H9 (cell line): Measurements from ENCODE around the gene DRGX. TPM values are rescaled to one million over a fixed set of nuclear protein-coding genes. Genes with fewer than 3 reads are reported as not detected.

ENCODE experiments used
- DNase-seq: peaks from one replicate; pipeline ENCODE4 v3.0.0-alpha.2; 2017
- H2AFZ ChIP-seq: one replicate; pipeline ENCODE4 v1.6.1; 2013; ENCODE audit warnings: mild to moderate bottlenecking, low read length, control low read depth, moderate library complexity
- H2AK5ac ChIP-seq: 2 replicates; pipeline ENCODE4 v1.6.1; 2013; ENCODE audit warnings: low read length, control low read depth, mixed read lengths; ENCODE audit not compliant: insufficient read length
- H2BK120ac ChIP-seq: one replicate; pipeline ENCODE4 v1.6.1; 2013; ENCODE audit warnings: low read depth, mild to moderate bottlenecking, low read length, control low read depth, inconsistent platforms; ENCODE audit not compliant: poor library complexity, severe bottlenecking
- H2BK12ac ChIP-seq: 2 replicates; pipeline ENCODE4 v1.6.1; 2013; ENCODE audit warnings: low read length, control low read depth, mixed read lengths, low read depth; ENCODE audit not compliant: insufficient read length
- H2BK15ac ChIP-seq: 2 replicates; pipeline ENCODE4 v1.6.1; 2013; ENCODE audit warnings: low read depth, low read length, control low read depth
- H2BK20ac ChIP-seq: one replicate; pipeline ENCODE4 v1.6.1; 2013; ENCODE audit warnings: low read depth, mild to moderate bottlenecking, low read length, control low read depth, inconsistent platforms; ENCODE audit not compliant: poor library complexity, severe bottlenecking
- H2BK5ac ChIP-seq: 2 replicates; pipeline ENCODE4 v1.6.1; 2013; ENCODE audit warnings: low read length, control low read depth, mixed read lengths; ENCODE audit not compliant: insufficient read length
- H3K14ac ChIP-seq: 2 replicates; pipeline ENCODE4 v1.6.1; 2013; ENCODE audit warnings: low read length, control low read depth; ENCODE audit not compliant: insufficient read depth
- H3K18ac ChIP-seq: 2 replicates; pipeline ENCODE4 v1.6.1; 2013; ENCODE audit warnings: low read depth, mild to moderate bottlenecking, mixed read lengths, low read length, control low read depth; ENCODE audit not compliant: insufficient read length
- H3K23ac ChIP-seq: 2 replicates; pipeline ENCODE4 v1.6.1; 2013; ENCODE audit warnings: low read length, control low read depth, mixed read lengths, low read depth; ENCODE audit not compliant: insufficient read length
- H3K23me2 ChIP-seq: 2 replicates; pipeline ENCODE4 v1.6.1; 2013; ENCODE audit warnings: low read depth, mild to moderate bottlenecking, mixed read lengths, low read length, control low read depth; ENCODE audit not compliant: insufficient read length, poor library complexity, severe bottlenecking
- H3K27ac ChIP-seq: 2 replicates; pipeline ENCODE4 v1.5.1; 2013; ENCODE audit warnings: low read length, control low read depth, mixed read lengths, low read depth; ENCODE audit not compliant: insufficient read length
- H3K27me3 ChIP-seq: 2 replicates; pipeline ENCODE4 v1.6.1; 2013; ENCODE audit warnings: low read length, control low read depth, inconsistent platforms; ENCODE audit not compliant: insufficient read depth
- H3K4ac ChIP-seq: 2 replicates; pipeline ENCODE4 v1.6.1; 2013; ENCODE audit warnings: low read depth, mild to moderate bottlenecking, control low read depth, inconsistent platforms, low read length, moderate library complexity
- H3K4me1 ChIP-seq: 2 replicates; pipeline ENCODE4 v1.6.1; 2013; ENCODE audit warnings: low read length, control low read depth, inconsistent platforms; ENCODE audit not compliant: insufficient read depth
- H3K4me2 ChIP-seq: 2 replicates; pipeline ENCODE4 v1.6.1; 2013; ENCODE audit warnings: low read length, control low read depth, mixed read lengths; ENCODE audit not compliant: insufficient read length, insufficient read depth
- H3K56ac ChIP-seq: 2 replicates; pipeline ENCODE4 v1.6.1; 2013; ENCODE audit warnings: low read depth, mild to moderate bottlenecking, mixed read lengths, low read length, control low read depth; ENCODE audit not compliant: insufficient read length
- H3K79me1 ChIP-seq: 2 replicates; pipeline ENCODE4 v1.6.1; 2013; ENCODE audit warnings: low read depth, mild to moderate bottlenecking, moderate library complexity, low read length, control low read depth, inconsistent platforms; ENCODE audit not compliant: insufficient read depth, poor library complexity, severe bottlenecking
- H3K79me2 ChIP-seq: 2 replicates; pipeline ENCODE4 v1.6.1; 2013; ENCODE audit warnings: low read length, control low read depth, inconsistent platforms; ENCODE audit not compliant: insufficient read depth
- H3K9ac ChIP-seq: 2 replicates; pipeline ENCODE4 v1.6.1; 2013; ENCODE audit warnings: low read length, control low read depth, mixed read lengths; ENCODE audit not compliant: insufficient read length; ENCODE audit errors: extremely low read depth
- H3K9me3 ChIP-seq: one replicate; pipeline ENCODE4 v1.6.1; 2013; ENCODE audit warnings: low read depth, low read length, inconsistent platforms; ENCODE audit not compliant: control insufficient read depth
- H3T11ph ChIP-seq: one replicate; pipeline ENCODE4 v1.6.1; 2013; ENCODE audit warnings: mild to moderate bottlenecking, low read length, control low read depth, inconsistent platforms
- H4K20me1 ChIP-seq: one replicate; pipeline ENCODE4 v1.6.1; 2013; ENCODE audit not compliant: control insufficient read depth, insufficient read length, insufficient read depth
- H4K5ac ChIP-seq: 2 replicates; pipeline ENCODE4 v1.6.1; 2013; ENCODE audit warnings: low read depth, mild to moderate bottlenecking, mixed read lengths, low read length, control low read depth; ENCODE audit not compliant: insufficient read length
- H4K8ac ChIP-seq: replicated peaks from 2 replicates; pipeline ENCODE4 v1.6.1; 2013; ENCODE audit warnings: low read length, control low read depth, mixed read lengths, low read depth; ENCODE audit not compliant: insufficient read length
- H4K91ac ChIP-seq: 2 replicates; pipeline ENCODE4 v1.6.1; 2013; ENCODE audit warnings: low read depth, mild to moderate bottlenecking, moderate library complexity, mixed read lengths, low read length, control low read depth; ENCODE audit not compliant: insufficient read length
- H3K27ac Mint-ChIP-seq, 3 experiments: 2 replicates in 2 of 3; 3 replicates in 1 of 3; pipeline ENCODE4 v1.8.0; 2020 to 2021; ENCODE audit warnings: mixed read lengths in 3 of 3, mild to moderate bottlenecking in 1 of 3, moderate library complexity in 1 of 3
- H3K27me3 Mint-ChIP-seq: 2 replicates; pipeline ENCODE4 v1.8.0; 2021; ENCODE audit warnings: low read depth, mild to moderate bottlenecking, moderate library complexity, mixed read lengths
- H3K36me3 Mint-ChIP-seq, 3 experiments: 2 replicates in 2 of 3; 3 replicates in 1 of 3; pipeline ENCODE4 v1.8.0; 2020 to 2021; ENCODE audit warnings: low read depth in 3 of 3, mixed read lengths in 3 of 3; ENCODE audit not compliant: insufficient read depth in 1 of 3
- H3K4me1 Mint-ChIP-seq, 2 experiments: 2 replicates each; pipeline ENCODE4 v1.8.0; 2020; ENCODE audit warnings: mixed read lengths in 2 of 2
- H3K4me3 Mint-ChIP-seq, 2 experiments: 2 replicates in 1 of 2; 3 replicates in 1 of 2; pipeline ENCODE4 v1.8.0; 2020 to 2021; ENCODE audit warnings: mild to moderate bottlenecking in 2 of 2, mixed read lengths in 2 of 2, moderate library complexity in 1 of 2
- H3K9me3 Mint-ChIP-seq, 2 experiments: 2 replicates in 1 of 2; 3 replicates in 1 of 2; pipeline ENCODE4 v1.8.0; 2020; ENCODE audit warnings: mild to moderate bottlenecking in 2 of 2, mixed read lengths in 2 of 2, moderate library complexity in 1 of 2
- WGBS: extraction: QIAGEN DNeasy Blood & Tissue Kit; methylation state at CpG from one replicate; pipeline ENCODE4 v1.1.7; 2013; ENCODE audit warnings: missing lambda C conversion rate, low lambda C conversion rate, mixed read lengths; ENCODE audit not compliant: insufficient read length; ENCODE audit errors: extremely low coverage; 5-methylcytosine and 5-hydroxymethylcytosine counted together
- total RNA-seq: library from RNA; stranded (reverse); gene quantifications from 2 replicates; pipeline ENCODE4 v1.2.1, GENCODE V29; 2021
- TF ChIP-seq, protein P1 (sequence below): fragments of 200-600 bp; sonication (generic); conservative IDR thresholded peaks from 3 replicates; pipeline ENCODE4 v1.8.0; 2021; ENCODE audit warnings: antibody characterized with exemption, mild to moderate bottlenecking

Gene DRGX
- total RNA-seq, 1 experiment from 2014 or later: not detected

DNA sequence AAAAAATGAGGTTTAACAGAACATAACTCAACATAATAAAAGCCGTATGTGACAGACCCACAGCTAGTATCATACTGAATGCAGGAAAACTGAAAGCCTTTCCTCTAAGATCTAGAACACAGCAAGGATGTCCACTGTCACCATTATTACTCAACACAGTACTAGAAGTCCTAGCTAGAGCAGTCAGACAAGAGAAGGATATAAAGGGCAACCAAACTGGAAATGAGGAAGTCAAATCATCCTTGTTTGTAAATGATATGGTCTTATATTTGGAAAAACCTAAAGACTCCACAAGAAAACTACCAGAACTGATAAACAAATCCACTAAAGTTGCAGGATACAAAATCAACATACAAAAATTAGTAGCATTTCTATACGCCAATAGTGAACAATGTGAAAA lies 51.0 kb downstream of the DRGX start:
- no peak overlapping the region for H4K8ac ChIP-seq
- H3K18ac ChIP-seq: no peak overlapping the region
- H2AK5ac ChIP-seq: no peak overlapping the region
- no peaks in the 10 kb centered on the region for H3K4me1 Mint-ChIP-seq
- H3K23ac ChIP-seq: no peak overlapping the region
- H2BK120ac ChIP-seq: no peak overlapping the region
- H3K36me3 Mint-ChIP-seq: no peaks in the 10 kb centered on the region; a peak in 1 of 7 replicates
- H2BK20ac ChIP-seq: no peak overlapping the region
- DNase-seq: no peak
- H2BK5ac ChIP-seq: no peak overlapping the region
- no peak overlapping the region for H3K4me3 Mint-ChIP-seq
- H3K27me3 Mint-ChIP-seq: peaks cover 2% of the 10 kb centered on the region
- no peak overlapping the region for H3T11ph ChIP-seq
- H3K27ac Mint-ChIP-seq: no peak overlapping the region
- no CpG with 5 or more reads among the region's 2 CpGs for WGBS
- no peaks in the 10 kb centered on the region for H3K23me2 ChIP-seq
- H3K9me3 Mint-ChIP-seq: no peaks in the 10 kb centered on the region; a peak in 1 of 5 replicates
- H3K4ac ChIP-seq: no peak overlapping the region
- no peak overlapping the region for H2BK12ac ChIP-seq
- H3K79me2 ChIP-seq: no peaks in the 10 kb centered on the region
- no peaks in the 10 kb centered on the region for H4K20me1 ChIP-seq
- no peak overlapping the region for H3K27ac ChIP-seq
- no peak overlapping the region for H3K56ac ChIP-seq
- H3K4me1 ChIP-seq: no peaks in the 10 kb centered on the region
- no peak overlapping the region for H3K9ac ChIP-seq
- H3K14ac ChIP-seq: no peak overlapping the region
- no peak overlapping the region for H2AFZ ChIP-seq
- no peak overlapping the region for H2BK15ac ChIP-seq
- H3K79me1 ChIP-seq: no peaks in the 10 kb centered on the region
- no peak overlapping the region for H3K4me2 ChIP-seq
- H4K91ac ChIP-seq: no peak overlapping the region
- no peak overlapping the region for H4K5ac ChIP-seq
- H3K9me3 ChIP-seq: no peaks in the 10 kb centered on the region
- TF ChIP-seq, protein P1, sequence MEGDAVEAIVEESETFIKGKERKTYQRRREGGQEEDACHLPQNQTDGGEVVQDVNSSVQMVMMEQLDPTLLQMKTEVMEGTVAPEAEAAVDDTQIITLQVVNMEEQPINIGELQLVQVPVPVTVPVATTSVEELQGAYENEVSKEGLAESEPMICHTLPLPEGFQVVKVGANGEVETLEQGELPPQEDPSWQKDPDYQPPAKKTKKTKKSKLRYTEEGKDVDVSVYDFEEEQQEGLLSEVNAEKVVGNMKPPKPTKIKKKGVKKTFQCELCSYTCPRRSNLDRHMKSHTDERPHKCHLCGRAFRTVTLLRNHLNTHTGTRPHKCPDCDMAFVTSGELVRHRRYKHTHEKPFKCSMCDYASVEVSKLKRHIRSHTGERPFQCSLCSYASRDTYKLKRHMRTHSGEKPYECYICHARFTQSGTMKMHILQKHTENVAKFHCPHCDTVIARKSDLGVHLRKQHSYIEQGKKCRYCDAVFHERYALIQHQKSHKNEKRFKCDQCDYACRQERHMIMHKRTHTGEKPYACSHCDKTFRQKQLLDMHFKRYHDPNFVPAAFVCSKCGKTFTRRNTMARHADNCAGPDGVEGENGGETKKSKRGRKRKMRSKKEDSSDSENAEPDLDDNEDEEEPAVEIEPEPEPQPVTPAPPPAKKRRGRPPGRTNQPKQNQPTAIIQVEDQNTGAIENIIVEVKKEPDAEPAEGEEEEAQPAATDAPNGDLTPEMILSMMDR: no peak
- no peaks in the 10 kb centered on the region for H3K27me3 ChIP-seq
